Fibroblast of skin of left quadriceps (primary cell): ENCODE results near the gene COL23A1.
A peak's percentile ranks its signal among the peaks of the same experiment; 100 is the strongest.
"Not testable (repeated sequence)": the region's sequence is repeated elsewhere in the genome, so short reads cannot be mapped to it uniquely, and the experiment has no call there.

Experiments
- DNase-seq, 2 experiments: peaks; one replicate each; pipeline ENCODE4 v3.0.0-alpha.2; 2013; ENCODE audit warnings: low read depth in 2 of 2

The COL23A1 gene

GRCh38 chr5:178588769-178589168, 1.4 kb downstream of the COL23A1 start:
- no peak for DNase-seq

- no peak for DNase-seq
Observed at GRCh38 chr5:178587763-178588611, 2.2 kb downstream of the COL23A1 start.

- DNase-seq: no peak
Observed at GRCh38 chr5:178586396-178586795, 3.8 kb downstream of the COL23A1 start.

GRCh38 chr5:178585421-178585820, 4.8 kb downstream of the COL23A1 start:
- DNase-seq: not testable (repeated sequence)

- no peak for DNase-seq
Observed at GRCh38 chr5:178583279-178583678, 6.9 kb downstream of the COL23A1 start.

- DNase-seq: no peak
Observed at GRCh38 chr5:178582291-178582690, 7.9 kb downstream of the COL23A1 start.

GRCh38 chr5:178581621-178582020, 8.6 kb downstream of the COL23A1 start:
- no peak for DNase-seq

- DNase-seq: no peak
Observed at GRCh38 chr5:178580271-178580955, 9.8 kb downstream of the COL23A1 start.

- DNase-seq: no peak
Observed at GRCh38 chr5:178577944-178578343, 12.2 kb downstream of the COL23A1 start.

GRCh38 chr5:178577376-178577839, 12.8 kb downstream of the COL23A1 start:
- DNase-seq: no peak

GRCh38 chr5:178576591-178577351, 13.4 kb downstream of the COL23A1 start:
- DNase-seq: no peak

GRCh38 chr5:178573216-178573615, 17.0 kb downstream of the COL23A1 start:
- DNase-seq: no peak

GRCh38 chr5:178572617-178573016, 17.6 kb downstream of the COL23A1 start:
- DNase-seq: no peak

GRCh38 chr5:178569485-178569884, 20.7 kb downstream of the COL23A1 start:
- DNase-seq: no peak

GRCh38 chr5:178564811-178565550, 25.2 kb downstream of the COL23A1 start:
- DNase-seq: peak; percentile 45 to 56

- DNase-seq: no peak
Observed at GRCh38 chr5:178564397-178564796, 25.8 kb downstream of the COL23A1 start.

GRCh38 chr5:178563621-178564020, 26.6 kb downstream of the COL23A1 start:
- DNase-seq: no peak

- DNase-seq: no peak
Observed at GRCh38 chr5:178561746-178562264, 28.4 kb downstream of the COL23A1 start.

GRCh38 chr5:178560911-178561310, 29.3 kb downstream of the COL23A1 start:
- DNase-seq: no peak

- no peak for DNase-seq
Observed at GRCh38 chr5:178557416-178557815, 32.8 kb downstream of the COL23A1 start.

GRCh38 chr5:178555771-178556211, 34.4 kb downstream of the COL23A1 start:
- DNase-seq: no peak
